ENCODE data around the gene SLC28A3. TPM values are rescaled to one million over a fixed set of nuclear protein-coding genes. Genes with fewer than 3 reads are reported as not detected.

The SLC28A3 gene
- total RNA-seq, 1 experiment from 2014 or later = 0.13 TPM

DNA sequence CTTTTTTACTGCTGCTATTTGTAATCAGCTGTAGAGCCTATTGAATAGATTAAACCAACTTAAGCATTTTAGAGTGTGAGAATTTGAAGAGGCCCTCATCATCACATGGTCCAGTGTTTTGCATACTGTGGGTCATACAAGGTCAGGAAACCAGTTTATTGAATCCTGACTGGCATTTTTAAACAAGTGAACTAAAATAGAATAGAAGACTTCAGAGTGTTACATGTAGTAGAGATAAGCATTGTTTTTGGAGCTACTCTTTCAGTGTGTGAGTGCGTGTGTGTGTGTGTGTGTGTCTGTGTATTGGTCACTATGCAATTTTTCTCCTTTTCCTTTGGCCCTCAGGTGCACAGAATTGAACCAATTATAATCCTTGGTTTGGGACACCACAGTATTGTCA is 114.4 kb downstream of the SLC28A3 start:
- intact Hi-C loops (cut with micrococcal nuclease; ENCODE audit: unreplicated experiment) = no loop called here
- DNase-seq = no peak
- no peaks in the 10 kb centered on the region for H4K20me1 ChIP-seq (ENCODE audit: insufficient read depth)
- no peaks in the 10 kb centered on the region for H3K9me3 ChIP-seq (ENCODE audit: insufficient read depth, low read depth)
- no peak overlapping the region for H3K4me2 ChIP-seq
- H3K27ac ChIP-seq = no peak overlapping the region
- TF ChIP-seq EZH2 (IDR thresholded peaks at IDR 0.05; ENCODE audit: low read depth) = no peak
- TF ChIP-seq, protein P1, sequence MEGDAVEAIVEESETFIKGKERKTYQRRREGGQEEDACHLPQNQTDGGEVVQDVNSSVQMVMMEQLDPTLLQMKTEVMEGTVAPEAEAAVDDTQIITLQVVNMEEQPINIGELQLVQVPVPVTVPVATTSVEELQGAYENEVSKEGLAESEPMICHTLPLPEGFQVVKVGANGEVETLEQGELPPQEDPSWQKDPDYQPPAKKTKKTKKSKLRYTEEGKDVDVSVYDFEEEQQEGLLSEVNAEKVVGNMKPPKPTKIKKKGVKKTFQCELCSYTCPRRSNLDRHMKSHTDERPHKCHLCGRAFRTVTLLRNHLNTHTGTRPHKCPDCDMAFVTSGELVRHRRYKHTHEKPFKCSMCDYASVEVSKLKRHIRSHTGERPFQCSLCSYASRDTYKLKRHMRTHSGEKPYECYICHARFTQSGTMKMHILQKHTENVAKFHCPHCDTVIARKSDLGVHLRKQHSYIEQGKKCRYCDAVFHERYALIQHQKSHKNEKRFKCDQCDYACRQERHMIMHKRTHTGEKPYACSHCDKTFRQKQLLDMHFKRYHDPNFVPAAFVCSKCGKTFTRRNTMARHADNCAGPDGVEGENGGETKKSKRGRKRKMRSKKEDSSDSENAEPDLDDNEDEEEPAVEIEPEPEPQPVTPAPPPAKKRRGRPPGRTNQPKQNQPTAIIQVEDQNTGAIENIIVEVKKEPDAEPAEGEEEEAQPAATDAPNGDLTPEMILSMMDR (conservative IDR thresholded peaks at IDR 0.05) = no peak
- no peaks in the 10 kb centered on the region for H3K4me1 ChIP-seq (replicated peaks; ENCODE audit: insufficient read depth)
- POLR2A ChIA-PET (ENCODE audit: unreplicated experiment) = no interaction called here
- no peaks in the 10 kb centered on the region for H3K36me3 ChIP-seq (ENCODE audit: low read depth)
- no peak overlapping the region for H2AFZ ChIP-seq
- H3K27me3 ChIP-seq (ENCODE audit: insufficient read depth, low read depth) = no peaks in the 10 kb centered on the region
- no peaks in the 10 kb centered on the region for H3K79me2 ChIP-seq (ENCODE audit: low read depth)
- BruUV-seq (replicated peaks) = no TSS peak
- no peak overlapping the region for H3K4me3 ChIP-seq
- no peaks in the 10 kb centered on the region for H3K9me2 ChIP-seq (ENCODE audit: insufficient read depth)
- H3F3A ChIP-seq (ENCODE audit: insufficient read depth, low read depth) = no peaks in the 10 kb centered on the region
- CTCF ChIA-PET = no interaction called here
